K562 (cell line): ENCODE measurements around the gene CDK11B. TPM values are rescaled to one million over a fixed set of nuclear protein-coding genes. Genes with fewer than 3 reads are reported as not detected.

Source experiments
- ATAC-seq: fragments of 200-7000 bp; cut with Tn5 transposase; 3 replicates; pipeline ENCODE4 v1.9.1; 2020; ENCODE audit warnings: moderate library complexity
- BruUV-seq: library from RNA; stranded (reverse); fragments of 400-500 nt; replicated peaks from 2 replicates; lab custom pipeline; 2021; lab: Mats Ljungman, UMichigan
- CTCF ChIA-PET: fragments of 300-600 bp; formaldehyde crosslinking; extraction: SDS; loops from one replicate; lab custom pipeline; 2021; ENCODE audit warnings: low intra/inter-chr PET ratio; lab: Yijun Ruan, JAX
- POLR2A ChIA-PET: fragments of 300-600, 350-650 bp; sonication (Branson Sonifier 250); formaldehyde crosslinking; extraction: SDS; loops from one replicate; lab custom pipeline; 2021; ENCODE audit warnings: antibody characterized with exemption, inconsistent platforms; lab: Yijun Ruan, JAX
- DNase-seq, 4 experiments: peaks; one replicate each; pipeline versions ENCODE4 v3.0.0 to v3.0.0-alpha.2; 2011 to 2018; ENCODE audit warnings: low spot score in 3 of 4, mixed read lengths in 3 of 4; ENCODE audit errors: extremely low read depth in 1 of 4
- FAIRE-seq: peaks from 2 replicates; lab custom pipeline; 2011; peaks lifted over from hg19 to GRCh38; lab: Jason Lieb, UNC
- H2AFZ ChIP-seq: 2 replicates; pipeline ENCODE4 v1.6.0; 2011; ENCODE audit warnings: low read depth, low read length, control low read depth, inconsistent platforms
- H3K27ac ChIP-seq: fragments of 200-600 bp; 3 replicates; pipeline ENCODE4 v1.8.0; 2011; ENCODE audit warnings: low read depth, mild to moderate bottlenecking, control low read depth, inconsistent platforms, low read length, moderate library complexity, mixed read lengths; ENCODE audit errors: extremely low read depth
- H3K27me3 ChIP-seq, 2 experiments: fragments of 300-600 bp in 1 of 2; 2 replicates in 1 of 2; 3 replicates in 1 of 2; pipeline versions ENCODE4 v1.6.0 to v1.8.0; 2011; ENCODE audit warnings: inconsistent platforms in 2 of 2, low read length in 2 of 2, mild to moderate bottlenecking in 1 of 2, mixed read lengths in 1 of 2, moderate library complexity in 1 of 2; ENCODE audit not compliant: control insufficient read depth in 2 of 2, insufficient read depth in 2 of 2
- H3K36me3 ChIP-seq: fragments of 300-600 bp; 3 replicates; pipeline ENCODE4 v1.8.0; 2011; ENCODE audit warnings: mild to moderate bottlenecking, low read length, inconsistent platforms; ENCODE audit not compliant: control insufficient read depth, insufficient read depth
- H3K4me1 ChIP-seq, 2 experiments: fragments of 200-600 bp in 1 of 2; replicated peaks in 1 of 2; 2 replicates in 1 of 2; 3 replicates in 1 of 2; pipeline versions ENCODE4 v1.5.1 to v1.8.0; 2011; ENCODE audit warnings: inconsistent platforms in 2 of 2, low read length in 2 of 2, mild to moderate bottlenecking in 1 of 2, mixed read lengths in 1 of 2, moderate library complexity in 1 of 2; ENCODE audit not compliant: control insufficient read depth in 2 of 2, insufficient read depth in 2 of 2
- H3K4me2 ChIP-seq: 2 replicates; pipeline ENCODE4 v1.6.1; 2011; ENCODE audit warnings: low read length, control low read depth, inconsistent platforms, mixed read lengths; ENCODE audit not compliant: insufficient read depth
- H3K4me3 ChIP-seq: fragments of 200-600 bp; sonication (generic), shearing (Covaris generic); 2 replicates; pipeline ENCODE4 v1.5.1; 2016; ENCODE audit warnings: control low read depth, inconsistent platforms
- H3K79me2 ChIP-seq: fragments of 200-600 bp; 3 replicates; pipeline ENCODE4 v1.8.0; 2011; ENCODE audit warnings: low read length, inconsistent platforms; ENCODE audit not compliant: control insufficient read depth, insufficient read depth
- H3K9ac ChIP-seq, 2 experiments: 2 replicates each; pipeline versions ENCODE4 v1.6.0 to v1.6.1; 2011; ENCODE audit warnings: low read depth in 2 of 2, low read length in 2 of 2, control low read depth in 1 of 2, inconsistent platforms in 1 of 2, mild to moderate bottlenecking in 1 of 2, mixed read lengths in 1 of 2; ENCODE audit not compliant: insufficient read depth in 1 of 2
- H3K9me1 ChIP-seq: one replicate; pipeline ENCODE4 v1.6.0; 2011; ENCODE audit warnings: inconsistent platforms, mild to moderate bottlenecking, low read length, moderate library complexity; ENCODE audit not compliant: control insufficient read depth, insufficient read depth
- H3K9me3 ChIP-seq: replicated peaks from 2 replicates; pipeline ENCODE4 v1.5.1; 2011; ENCODE audit warnings: low read depth, low read length, inconsistent platforms; ENCODE audit not compliant: control insufficient read depth, insufficient read depth
- H4K20me1 ChIP-seq: replicated peaks from 2 replicates; pipeline ENCODE4 v1.6.1; 2011; ENCODE audit warnings: low read length, inconsistent platforms, mixed read lengths; ENCODE audit not compliant: control insufficient read depth, insufficient read depth
- ARID1B ChIP-seq: fragments of 450-650 bp; IDR thresholded peaks from 2 replicates; pipeline ENCODE4 v1.6.1; 2016; ENCODE audit warnings: antibody characterized with exemption, mild to moderate bottlenecking, inconsistent platforms
- CBFA2T3 ChIP-seq: fragments of 450-650 bp; IDR thresholded peaks from 2 replicates; pipeline ENCODE4 v1.6.1; 2017
- DPF2 ChIP-seq: fragments of 450-650 bp; IDR thresholded peaks from 2 replicates; pipeline ENCODE4 v1.6.1; 2016
- HNRNPLL ChIP-seq: fragments of 200-400 bp; formaldehyde crosslinking; IDR thresholded peaks from 2 replicates; pipeline ENCODE4 v1.6.1; 2017; ENCODE audit warnings: low read length, low read depth, mild to moderate bottlenecking; ENCODE audit not compliant: poor library complexity, severe bottlenecking
- KLF10 ChIP-seq: fragments of 250-450 bp; sonication (Bioruptor Pico); IDR thresholded peaks from 2 replicates; pipeline ENCODE4 v1.6.1; 2021; ENCODE audit warnings: matching md5 sums
- OTX1 ChIP-seq: fragments of 450-650 bp; formaldehyde crosslinking; IDR thresholded peaks from 2 replicates; pipeline ENCODE4 v1.4.0; 2022; ENCODE audit warnings: mild to moderate bottlenecking
- POLR2G ChIP-seq: fragments of 200-400 bp; formaldehyde crosslinking; IDR thresholded peaks from 2 replicates; pipeline ENCODE4 v1.6.1; 2017; ENCODE audit warnings: low read depth, mild to moderate bottlenecking, antibody characterized with exemption, low read length, moderate library complexity
- RBFOX2 ChIP-seq: fragments of 200-400 bp; formaldehyde crosslinking; IDR thresholded peaks from 2 replicates; pipeline ENCODE4 v1.6.1; 2017; ENCODE audit warnings: low read depth, mild to moderate bottlenecking, low read length, moderate library complexity
- TAL1 ChIP-seq: fragments of 450-650 bp; IDR thresholded peaks from 2 replicates; pipeline ENCODE4 v1.6.1; 2016; ENCODE audit warnings: mild to moderate bottlenecking
- TCF3 ChIP-seq: sonication (generic); formaldehyde crosslinking; IDR thresholded peaks from 2 replicates; pipeline ENCODE4 v1.4.0; 2020; ENCODE audit warnings: mild to moderate bottlenecking, missing genetic modification reagents
- TEAD4 ChIP-seq, 2 experiments: sonication (generic) in 1 of 2; formaldehyde crosslinking in 1 of 2; IDR thresholded peaks; 2 replicates each; pipeline versions ENCODE4 v1.6.1 to v1.8.0; 2012 to 2022; ENCODE audit warnings: borderline replicate concordance in 1 of 2, inconsistent platforms in 1 of 2, low read length in 1 of 2, mild to moderate bottlenecking in 1 of 2, missing genetic modification reagents in 1 of 2
- ZNF121 ChIP-seq: sonication (generic); formaldehyde crosslinking; conservative IDR thresholded peaks from 2 replicates; pipeline ENCODE4 v1.8.0; 2022; ENCODE audit warnings: missing genetic modification reagents
- ZNF384 ChIP-seq: IDR thresholded peaks from 2 replicates; pipeline ENCODE4 v1.6.1; 2012; ENCODE audit warnings: low read depth, low read length, improper control_type of control experiment
- WGBS: fragments of 100-300 bp; shearing (Covaris generic); methylation state at CpG from one replicate; pipeline ENCODE4 v1.1.6; 2016; ENCODE audit warnings: low coverage, mixed read lengths; ENCODE audit not compliant: insufficient coverage; ENCODE audit errors: missing lambda C conversion rate; 5-methylcytosine and 5-hydroxymethylcytosine counted together
- in situ Hi-C: fragments of 300-500 bp; cut with MboI; formaldehyde crosslinking; loops from 4 replicates; pipeline ENCODE4 v1.15.0; 2018; ENCODE audit warnings: inconsistent platforms, mixed read lengths
- intact Hi-C: fragments of 100-400 bp; cut with micrococcal nuclease; formaldehyde crosslinking; loops from 2 replicates; pipeline ENCODE4 v1.14.2; 2022
- polyA plus RNA-seq, 8 experiments: library from polyadenylated mRNA; depleted of rRNA in 4 of 8; stranded (reverse) in 5 of 8; unstranded in 3 of 8; fragments of >200 nt; fragmentation: Nextera tagmentation in 2 of 8; fragmentation: Illumina TruSeq in 1 of 8; extraction: Ambion mirVana in 2 of 8; extraction: Trizol in 1 of 8; gene quantifications; 2 replicates each; pipeline versions ENCODE4 v1.2.1 to v1.2.3, GENCODE V29; 2011 to 2014; ENCODE audit warnings: inconsistent platforms in 1 of 8, missing spikeins in 1 of 8
- total RNA-seq, 7 experiments: library from RNA; depleted of rRNA in 6 of 7; stranded (reverse); fragments of >200 nt in 6 of 7; fragmentation: Illumina TruSeq in 2 of 7; extraction: Trizol in 2 of 7; gene quantifications; 2 replicates each; pipeline versions ENCODE4 v1.2.1 to v1.2.3, GENCODE V29; 2011 to 2021; ENCODE audit warnings: low replicate concordance in 1 of 7
- TF ChIP-seq, protein P1 (sequence below): fragments of 250-450 bp; sonication (Bioruptor Pico); IDR thresholded peaks from 2 replicates; pipeline ENCODE4 v1.5.0; 2020; ENCODE audit warnings: mild to moderate bottlenecking

Gene CDK11B
- total and polyA plus RNA-seq, 9 of the 15 experiments (the other 6 are each of a cell fraction or from before 2014, with no cell fraction given): 2.8 to 52.2 (median 19.5) TPM

DNA sequence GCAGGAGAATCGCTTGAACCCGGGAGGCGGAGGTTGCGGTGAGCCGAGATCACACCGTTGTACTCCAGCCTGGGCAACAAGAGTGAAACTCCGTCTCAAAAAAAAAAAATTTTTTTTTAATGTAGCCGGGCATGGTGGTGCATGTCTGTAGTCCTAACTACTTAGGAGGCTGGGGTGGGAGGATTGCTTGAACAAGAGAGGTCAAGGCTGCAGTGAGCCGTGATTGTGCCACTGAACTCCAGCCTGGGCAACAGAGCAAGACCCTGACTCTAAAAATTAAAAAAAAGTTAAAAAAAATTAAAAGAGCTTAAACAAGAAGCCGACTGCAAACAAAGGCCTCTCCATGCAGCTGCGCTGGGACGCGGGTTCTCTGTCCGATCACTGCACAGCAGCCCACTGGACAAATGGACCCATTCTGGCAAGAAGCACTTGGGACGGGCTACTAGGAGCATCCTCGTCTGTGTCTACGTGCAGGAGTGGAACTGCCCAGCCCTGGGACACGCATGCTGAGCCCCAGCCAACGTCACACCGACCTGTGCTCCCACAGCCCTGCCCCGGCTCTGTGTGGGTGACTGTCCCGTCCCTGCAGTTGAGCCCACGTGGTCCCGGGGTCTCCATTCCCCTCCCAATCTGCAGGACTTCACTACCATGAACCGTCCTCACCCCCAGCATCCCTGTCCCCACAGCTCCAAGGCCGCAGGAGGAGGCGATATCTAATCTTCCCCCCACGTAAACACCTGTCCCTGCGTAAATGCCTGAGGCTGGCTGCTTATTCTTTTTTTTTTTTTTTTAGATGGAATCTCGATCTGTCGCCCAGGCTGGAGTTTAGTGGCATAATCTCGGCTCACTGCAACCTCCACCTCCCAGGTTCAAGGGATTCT, 21.5 kb upstream of the CDK11B start:
- in situ Hi-C loops (no loop called here), intact Hi-C loops (no loop called here)
- Histone ChIP-seq H3K4me1 (peaks cover 3 to 39% of the 10 kb centered on the region in 2 experiments; a peak in 4 of 5 replicates), H3K9ac (peak overlapping the region in 1 of 2 experiments; percentile 80; a peak in 2 of 4 replicates), H3K4me2 (no peak overlapping the region), H3K36me3 (no peaks in the 10 kb centered on the region), H3K4me3 (no peak overlapping the region), H3K27ac (no peak overlapping the region), H2AFZ (no peak overlapping the region), H3K9me1 (peaks cover 6% of the 10 kb centered on the region), H3K27me3 (no peaks in the 10 kb centered on the region), H3K9me3 (no peaks in the 10 kb centered on the region; the same call in 1 of the 2 replicates), H4K20me1 (0 out of 2 replicates have a peak, but pooled peaks cover 2% of the 10 kb centered on the region), H3K79me2 (peaks cover 28% of the 10 kb centered on the region)
- DNase-seq: peak in 3 of 4 experiments; percentile 12 to 18 (median 18)
- ChIA-PET CTCF (no interaction called here), POLR2A (no interaction called here)
- TF ChIP-seq, protein P1, sequence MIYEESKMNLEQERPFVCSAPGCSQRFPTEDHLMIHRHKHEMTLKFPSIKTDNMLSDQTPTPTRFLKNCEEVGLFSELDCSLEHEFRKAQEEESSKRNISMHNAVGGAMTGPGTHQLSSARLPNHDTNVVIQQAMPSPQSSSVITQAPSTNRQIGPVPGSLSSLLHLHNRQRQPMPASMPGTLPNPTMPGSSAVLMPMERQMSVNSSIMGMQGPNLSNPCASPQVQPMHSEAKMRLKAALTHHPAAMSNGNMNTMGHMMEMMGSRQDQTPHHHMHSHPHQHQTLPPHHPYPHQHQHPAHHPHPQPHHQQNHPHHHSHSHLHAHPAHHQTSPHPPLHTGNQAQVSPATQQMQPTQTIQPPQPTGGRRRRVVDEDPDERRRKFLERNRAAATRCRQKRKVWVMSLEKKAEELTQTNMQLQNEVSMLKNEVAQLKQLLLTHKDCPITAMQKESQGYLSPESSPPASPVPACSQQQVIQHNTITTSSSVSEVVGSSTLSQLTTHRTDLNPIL: no peak
- TF ChIP-seq RBFOX2 (peak; percentile 35; the same call in 1 of the 2 replicates), HNRNPLL (peak; percentile 64), ZNF121 (peak; percentile 64), KLF10 (CRISPR knock-in tag) (no peak), DPF2 (0 out of 2 replicates have a peak, but pooled peaks have one; percentile 48), POLR2G (peak; percentile 55; the same call in 1 of the 2 replicates), ZNF384 (peak; percentile 61), ARID1B (peak; percentile 44), TAL1 (peak; percentile 46; the same call in 1 of the 2 replicates), TEAD4 (IDR thresholded peaks at IDR 0.05; ENCODE audit: low read length) (peak; percentile 14; the same call in 1 of the 2 replicates), TEAD4 (CRISPR knock-in tag; IDR thresholded peaks at IDR 0.05; ENCODE audit: borderline replicate concordance) (no peak), OTX1 (CRISPR knock-in tag) (no peak), CBFA2T3 (peak; percentile 61), TCF3 (CRISPR knock-in tag) (peak; percentile 16; the same call in 1 of the 2 replicates)
- 77% methylated on average over 27 of the region's 32 CpGs for WGBS
- BruUV-seq: no TSS peak
- ATAC-seq: peak; percentile 34
- FAIRE-seq: no peak
